ENCODE results near the gene POU4F2. TPM values are rescaled to one million over a fixed set of nuclear protein-coding genes. Genes with fewer than 3 reads are reported as not detected.

Gene POU4F2
- total RNA-seq, 5 donors from 2014 or later (not counting 1 experiment from before 2014, with no cell fraction given): not detected

Other genes with a start within 250 kb of the POU4F2 start
- 10 to 100 TPM; 11.9 to 21.8 (median 16.1) TPM for gene SLC10A7, start 117.0 kb upstream of the POU4F2 start, total RNA-seq